HepG2 (cell line): ENCODE results near the gene TUT7. TPM values are rescaled to one million over a fixed set of nuclear protein-coding genes. Genes with fewer than 3 reads are reported as not detected.

Experiments used
- BRCA1 ChIP-seq: sonication (generic); formaldehyde crosslinking; IDR thresholded peaks from 2 replicates; pipeline ENCODE4 v1.4.0; 2020; ENCODE audit warnings: missing genetic modification reagents
- GZF1 ChIP-seq: sonication (generic); formaldehyde crosslinking; IDR thresholded peaks from 2 replicates; pipeline ENCODE4 v1.5.1; 2020; ENCODE audit warnings: mild to moderate bottlenecking, missing genetic modification reagents
- HOXD1 ChIP-seq: sonication (generic); formaldehyde crosslinking; IDR thresholded peaks from 2 replicates; pipeline ENCODE4 v1.5.0; 2020; ENCODE audit warnings: missing genetic modification reagents
- KLF16 ChIP-seq, 2 experiments: sonication (generic) in 1 of 2; formaldehyde crosslinking in 1 of 2; IDR thresholded peaks; 2 replicates each; pipeline versions ENCODE4 v1.6.1 to v1.8.0; 2016 to 2023; ENCODE audit warnings: missing genetic modification reagents in 2 of 2, missing compliant biosample characterization in 1 of 2
- MIER3 ChIP-seq: IDR thresholded peaks from 2 replicates; pipeline ENCODE4 v1.6.1; 2016; ENCODE audit warnings: missing compliant biosample characterization, borderline replicate concordance
- NAIF1 ChIP-seq: sonication (generic); formaldehyde crosslinking; IDR thresholded peaks from 2 replicates; pipeline ENCODE4 v1.5.0; 2020; ENCODE audit warnings: mild to moderate bottlenecking, missing genetic modification reagents, borderline replicate concordance
- NCOA2 ChIP-seq: sonication (generic); formaldehyde crosslinking; IDR thresholded peaks from 2 replicates; pipeline ENCODE4 v1.8.0; 2022; ENCODE audit warnings: inconsistent platforms
- SOX5 ChIP-seq: IDR thresholded peaks from 2 replicates; pipeline ENCODE4 v1.6.1; 2016; ENCODE audit warnings: borderline replicate concordance
- SRF ChIP-seq: IDR thresholded peaks from 2 replicates; pipeline ENCODE4 v1.6.1; 2011; ENCODE audit warnings: mild to moderate bottlenecking, low read depth, low read length, moderate library complexity
- TBX2 ChIP-seq: sonication (generic); formaldehyde crosslinking; IDR thresholded peaks from 2 replicates; pipeline ENCODE4 v1.5.0; 2020; ENCODE audit warnings: missing genetic modification reagents, mild to moderate bottlenecking, borderline replicate concordance
- ZNF3 ChIP-seq: IDR thresholded peaks from 2 replicates; pipeline ENCODE4 v1.7.0; 2017; ENCODE audit warnings: inconsistent platforms
- ZNF83 ChIP-seq: sonication (generic); formaldehyde crosslinking; IDR thresholded peaks from 2 replicates; pipeline ENCODE4 v1.4.0; 2020; ENCODE audit warnings: missing genetic modification reagents, mild to moderate bottlenecking, borderline replicate concordance
- polyA plus RNA-seq, 8 experiments: library from polyadenylated mRNA; depleted of rRNA in 3 of 8; stranded (reverse) in 7 of 8; unstranded in 1 of 8; fragments of >200 nt; fragmentation: Illumina TruSeq in 4 of 8; extraction: Trizol in 4 of 8; gene quantifications; 2 replicates each; pipeline versions ENCODE4 v1.2.1 to v1.2.3, GENCODE V29; 2011 to 2016; ENCODE audit warnings: low read depth in 4 of 8, missing spikeins in 1 of 8, mixed read lengths in 1 of 8; ENCODE audit not compliant: insufficient read depth in 1 of 8
- total RNA-seq, 5 experiments: library from RNA; depleted of rRNA; stranded (reverse); fragments of >200 nt; fragmentation: Illumina TruSeq; extraction: Trizol; gene quantifications; 2 replicates each; pipeline ENCODE4 v1.2.3, GENCODE V29; 2016; ENCODE audit warnings: low read depth in 1 of 5
- TF ChIP-seq, protein P1 (sequence below): sonication (generic); formaldehyde crosslinking; IDR thresholded peaks from 2 replicates; pipeline ENCODE4 v1.5.1; 2020; ENCODE audit warnings: missing genetic modification reagents, mild to moderate bottlenecking, borderline replicate concordance
- TF ChIP-seq, protein P2 (sequence below): sonication (generic); formaldehyde crosslinking; IDR thresholded peaks from 2 replicates; pipeline ENCODE4 v1.4.0; 2020; ENCODE audit warnings: missing genetic modification reagents
- TF ChIP-seq, protein P3 (sequence below): sonication (generic); formaldehyde crosslinking; IDR thresholded peaks from 2 replicates; pipeline ENCODE4 v1.4.0; 2020; ENCODE audit warnings: missing genetic modification reagents
- TF ChIP-seq, protein P4 (sequence below): sonication (generic); formaldehyde crosslinking; IDR thresholded peaks from 2 replicates; pipeline ENCODE4 v1.5.1; 2020; ENCODE audit warnings: missing genetic modification reagents, mild to moderate bottlenecking, borderline replicate concordance
- TF ChIP-seq, protein P5 (sequence below), 2 experiments: sonication (generic) in 1 of 2; formaldehyde crosslinking in 1 of 2; IDR thresholded peaks; 2 replicates each; pipeline versions ENCODE4 v1.6.1 to v1.9.0; 2014 to 2022; ENCODE audit warnings: antibody characterized with exemption in 1 of 2, borderline replicate concordance in 1 of 2, inconsistent platforms in 1 of 2, low read depth in 1 of 2, missing genetic modification reagents in 1 of 2

The TUT7 gene
- total and polyA plus RNA-seq, 2 of the 13 experiments (the other 11 are each of a cell fraction or from before 2014, with no cell fraction given): 12.0 to 19.4 TPM

DNA sequence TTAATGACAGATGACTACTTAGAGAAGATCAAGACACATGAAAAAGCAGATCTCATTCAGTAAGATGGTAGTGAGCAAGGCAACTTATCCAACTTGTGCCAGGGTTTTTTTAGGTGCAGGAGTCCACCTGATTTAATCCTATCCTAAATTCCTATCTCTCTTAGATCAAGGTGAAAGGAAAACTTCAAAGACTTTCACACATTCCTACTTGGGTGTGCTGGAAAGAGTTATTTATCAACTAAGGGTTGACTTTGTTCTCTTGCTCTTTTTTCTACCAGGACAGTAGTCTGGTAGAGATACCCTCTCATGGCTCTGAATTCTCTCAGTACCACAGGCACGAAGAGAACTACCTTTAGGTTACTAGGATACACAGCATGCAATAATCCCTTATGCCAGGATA is 18.2 kb downstream of the TUT7 start (continued):
- TF ChIP-seq ZNF83 (CRISPR knock-in tag): no peak
- peak in 1 of 2 experiments; percentile 47; a peak in 1 of 4 replicates for TF ChIP-seq KLF16 (CRISPR knock-in tag; IDR thresholded peaks at IDR 0.05)
- TF ChIP-seq MIER3 (CRISPR knock-in tag): peak; percentile 85; the same call in 1 of the 2 replicates
- TF ChIP-seq SRF: no peak
- TF ChIP-seq, protein P1, sequence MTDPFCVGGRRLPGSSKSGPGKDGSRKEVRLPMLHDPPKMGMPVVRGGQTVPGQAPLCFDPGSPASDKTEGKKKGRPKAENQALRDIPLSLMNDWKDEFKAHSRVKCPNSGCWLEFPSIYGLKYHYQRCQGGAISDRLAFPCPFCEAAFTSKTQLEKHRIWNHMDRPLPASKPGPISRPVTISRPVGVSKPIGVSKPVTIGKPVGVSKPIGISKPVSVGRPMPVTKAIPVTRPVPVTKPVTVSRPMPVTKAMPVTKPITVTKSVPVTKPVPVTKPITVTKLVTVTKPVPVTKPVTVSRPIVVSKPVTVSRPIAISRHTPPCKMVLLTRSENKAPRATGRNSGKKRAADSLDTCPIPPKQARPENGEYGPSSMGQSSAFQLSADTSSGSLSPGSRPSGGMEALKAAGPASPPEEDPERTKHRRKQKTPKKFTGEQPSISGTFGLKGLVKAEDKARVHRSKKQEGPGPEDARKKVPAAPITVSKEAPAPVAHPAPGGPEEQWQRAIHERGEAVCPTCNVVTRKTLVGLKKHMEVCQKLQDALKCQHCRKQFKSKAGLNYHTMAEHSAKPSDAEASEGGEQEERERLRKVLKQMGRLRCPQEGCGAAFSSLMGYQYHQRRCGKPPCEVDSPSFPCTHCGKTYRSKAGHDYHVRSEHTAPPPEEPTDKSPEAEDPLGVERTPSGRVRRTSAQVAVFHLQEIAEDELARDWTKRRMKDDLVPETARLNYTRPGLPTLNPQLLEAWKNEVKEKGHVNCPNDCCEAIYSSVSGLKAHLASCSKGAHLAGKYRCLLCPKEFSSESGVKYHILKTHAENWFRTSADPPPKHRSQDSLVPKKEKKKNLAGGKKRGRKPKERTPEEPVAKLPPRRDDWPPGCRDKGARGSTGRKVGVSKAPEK: peak; percentile 42; the same call in 1 of the 2 replicates
- TF ChIP-seq, protein P2, sequence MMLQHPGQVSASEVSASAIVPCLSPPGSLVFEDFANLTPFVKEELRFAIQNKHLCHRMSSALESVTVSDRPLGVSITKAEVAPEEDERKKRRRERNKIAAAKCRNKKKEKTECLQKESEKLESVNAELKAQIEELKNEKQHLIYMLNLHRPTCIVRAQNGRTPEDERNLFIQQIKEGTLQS (CRISPR knock-in tag): no peak
- TF ChIP-seq HOXD1 (CRISPR knock-in tag): no peak
- TF ChIP-seq, protein P3, sequence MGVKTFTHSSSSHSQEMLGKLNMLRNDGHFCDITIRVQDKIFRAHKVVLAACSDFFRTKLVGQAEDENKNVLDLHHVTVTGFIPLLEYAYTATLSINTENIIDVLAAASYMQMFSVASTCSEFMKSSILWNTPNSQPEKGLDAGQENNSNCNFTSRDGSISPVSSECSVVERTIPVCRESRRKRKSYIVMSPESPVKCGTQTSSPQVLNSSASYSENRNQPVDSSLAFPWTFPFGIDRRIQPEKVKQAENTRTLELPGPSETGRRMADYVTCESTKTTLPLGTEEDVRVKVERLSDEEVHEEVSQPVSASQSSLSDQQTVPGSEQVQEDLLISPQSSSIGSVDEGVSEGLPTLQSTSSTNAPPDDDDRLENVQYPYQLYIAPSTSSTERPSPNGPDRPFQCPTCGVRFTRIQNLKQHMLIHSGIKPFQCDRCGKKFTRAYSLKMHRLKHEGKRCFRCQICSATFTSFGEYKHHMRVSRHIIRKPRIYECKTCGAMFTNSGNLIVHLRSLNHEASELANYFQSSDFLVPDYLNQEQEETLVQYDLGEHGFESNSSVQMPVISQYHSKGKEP: no peak
- TF ChIP-seq, protein P4, sequence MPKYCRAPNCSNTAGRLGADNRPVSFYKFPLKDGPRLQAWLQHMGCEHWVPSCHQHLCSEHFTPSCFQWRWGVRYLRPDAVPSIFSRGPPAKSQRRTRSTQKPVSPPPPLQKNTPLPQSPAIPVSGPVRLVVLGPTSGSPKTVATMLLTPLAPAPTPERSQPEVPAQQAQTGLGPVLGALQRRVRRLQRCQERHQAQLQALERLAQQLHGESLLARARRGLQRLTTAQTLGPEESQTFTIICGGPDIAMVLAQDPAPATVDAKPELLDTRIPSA (CRISPR knock-in tag): no peak
- peak; percentile 87 for TF ChIP-seq NCOA2 (CRISPR knock-in tag)
- no peak for TF ChIP-seq BRCA1 (CRISPR knock-in tag)
- peak; percentile 86; the same call in 1 of the 2 replicates for TF ChIP-seq SOX5 (CRISPR knock-in tag)
- TF ChIP-seq, protein P5, sequence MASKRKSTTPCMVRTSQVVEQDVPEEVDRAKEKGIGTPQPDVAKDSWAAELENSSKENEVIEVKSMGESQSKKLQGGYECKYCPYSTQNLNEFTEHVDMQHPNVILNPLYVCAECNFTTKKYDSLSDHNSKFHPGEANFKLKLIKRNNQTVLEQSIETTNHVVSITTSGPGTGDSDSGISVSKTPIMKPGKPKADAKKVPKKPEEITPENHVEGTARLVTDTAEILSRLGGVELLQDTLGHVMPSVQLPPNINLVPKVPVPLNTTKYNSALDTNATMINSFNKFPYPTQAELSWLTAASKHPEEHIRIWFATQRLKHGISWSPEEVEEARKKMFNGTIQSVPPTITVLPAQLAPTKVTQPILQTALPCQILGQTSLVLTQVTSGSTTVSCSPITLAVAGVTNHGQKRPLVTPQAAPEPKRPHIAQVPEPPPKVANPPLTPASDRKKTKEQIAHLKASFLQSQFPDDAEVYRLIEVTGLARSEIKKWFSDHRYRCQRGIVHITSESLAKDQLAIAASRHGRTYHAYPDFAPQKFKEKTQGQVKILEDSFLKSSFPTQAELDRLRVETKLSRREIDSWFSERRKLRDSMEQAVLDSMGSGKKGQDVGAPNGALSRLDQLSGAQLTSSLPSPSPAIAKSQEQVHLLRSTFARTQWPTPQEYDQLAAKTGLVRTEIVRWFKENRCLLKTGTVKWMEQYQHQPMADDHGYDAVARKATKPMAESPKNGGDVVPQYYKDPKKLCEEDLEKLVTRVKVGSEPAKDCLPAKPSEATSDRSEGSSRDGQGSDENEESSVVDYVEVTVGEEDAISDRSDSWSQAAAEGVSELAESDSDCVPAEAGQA (IDR thresholded peaks at IDR 0.05; ENCODE audit: low read depth): no peak
- TF ChIP-seq, protein P5 (CRISPR knock-in tag; IDR thresholded peaks at IDR 0.05; ENCODE audit: borderline replicate concordance): no peak
- peak; percentile 95 for TF ChIP-seq TBX2 (CRISPR knock-in tag)
- TF ChIP-seq GZF1 (CRISPR knock-in tag): peak; percentile 70; the same call in 1 of the 2 replicates
- TF ChIP-seq NAIF1 (CRISPR knock-in tag): no peak
- no peak for TF ChIP-seq ZNF3 (CRISPR knock-in tag)
